NOMO-1 treated with DMSO at 0.1 percent for 48 hours (cell line): ENCODE measurements around the gene CDH3.

ENCODE experiments used
- DNase-seq: peaks from one replicate; lab custom pipeline; 2025; ENCODE audit not compliant: unreplicated experiment; lab: John Stamatoyannopoulos, UW

Gene CDH3

GRCh38 chr16:68737046-68737729 is 92.1 kb downstream of the CDH3 start, which contains the start of gene CDH1:
Gene CDH1, plus strand, starts transcription at chr16:68737292. Its CDS starts 124 bp downstream, at chr16:68737416.
- DNase-seq = no peak

- no peak for DNase-seq
These were observed 92.9 kb downstream of the CDH3 start for GRCh38 chr16:68737730-68738629.

GRCh38 chr16:68739964-68740627 is 95.0 kb downstream of the CDH3 start:
- peak; percentile 50 for DNase-seq

GRCh38 chr16:68740628-68741346 is 95.7 kb downstream of the CDH3 start:
- peak; percentile 61 for DNase-seq

GRCh38 chr16:68743664-68744063 is 98.6 kb downstream of the CDH3 start:
- DNase-seq = no peak

- no peak for DNase-seq
These were observed 99.7 kb downstream of the CDH3 start for GRCh38 chr16:68744744-68745280.

GRCh38 chr16:68746951-68747350 is 101.8 kb downstream of the CDH3 start:
- no peak for DNase-seq

GRCh38 chr16:68749432-68749831 is 104.3 kb downstream of the CDH3 start:
- no peak for DNase-seq
